HG03066 (cell line): ENCODE data around the gene MRPS21.

Experiments
- ATAC-seq: cut with Tn5 transposase; IDR thresholded peaks from one replicate; pipeline ENCODE4 v1.9.1; 2021; ENCODE audit warnings: low read depth; ENCODE audit not compliant: unreplicated experiment

The MRPS21 gene

DNA sequence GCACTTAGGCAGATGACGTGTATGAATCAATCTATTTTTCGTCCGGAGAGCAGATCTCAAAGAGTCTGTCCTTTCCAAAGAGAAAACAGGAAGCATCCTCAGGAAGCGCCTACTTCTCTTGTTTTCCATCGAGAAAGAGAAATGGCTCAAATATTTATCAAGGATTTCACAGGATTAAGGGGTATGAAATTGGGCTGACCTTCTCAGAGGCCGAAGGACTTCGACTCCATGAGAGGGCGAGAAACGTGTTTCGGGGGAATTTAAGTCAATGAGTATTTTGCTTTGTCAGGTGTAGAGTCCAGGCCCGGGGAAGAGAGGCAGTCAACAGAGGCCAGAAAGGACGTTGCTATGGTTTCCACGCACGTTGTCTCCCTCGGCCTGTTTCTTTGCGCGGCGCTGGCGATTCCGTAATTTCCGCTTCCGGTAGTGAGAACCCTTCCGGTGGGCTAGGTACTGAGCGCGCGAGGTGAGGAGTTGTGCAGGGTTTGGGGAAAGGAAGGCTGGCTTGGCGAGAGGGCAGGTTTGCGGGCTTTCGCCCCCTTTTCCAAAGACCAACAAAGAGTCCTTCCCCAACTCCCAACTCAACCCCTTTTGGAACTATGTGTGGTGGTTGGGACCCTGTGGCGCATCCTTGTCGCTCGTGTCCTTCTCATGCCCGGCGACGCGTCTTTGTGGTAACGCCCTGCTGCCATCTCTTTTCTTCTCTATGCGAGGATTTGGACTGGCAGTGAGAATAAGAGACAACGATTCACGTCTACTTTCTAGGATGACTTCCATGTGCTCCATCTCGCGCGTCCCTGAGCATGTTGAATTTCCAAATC is at the start of gene MRPS21:
TSS of gene MRPS21 (plus strand) at position 429 of the 821 bp plus-strand sequence. CDS start 506 bp downstream, outside the sequence.
- ATAC-seq = peak; percentile 97

DNA sequence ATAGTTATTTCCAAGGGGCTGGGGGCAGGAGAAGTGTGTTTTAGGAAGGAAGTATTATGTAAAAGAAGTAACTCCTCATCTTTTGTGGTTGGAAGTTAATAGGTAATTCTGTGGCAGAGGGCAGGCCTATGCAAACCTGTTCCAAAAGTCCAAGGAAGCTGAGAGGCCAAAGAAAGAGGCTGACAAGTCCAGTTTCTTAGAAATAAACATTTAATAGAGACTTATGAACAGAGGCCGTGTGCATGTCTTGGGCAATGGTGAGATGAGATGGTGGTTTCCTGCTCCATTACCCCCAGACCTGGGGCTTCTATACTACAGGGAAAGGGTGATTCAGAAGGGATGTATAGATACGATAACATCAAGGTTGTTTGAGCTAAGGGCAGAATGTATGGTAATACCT is 43.7 kb upstream of the MRPS21 start:
- ATAC-seq = no peak

GRCh38 chr1:150256198-150256553 is 37.5 kb upstream of the MRPS21 start:
- no peak for ATAC-seq

GRCh38 chr1:150256554-150257341 is 36.9 kb upstream of the MRPS21 start:
- no peak for ATAC-seq

DNA sequence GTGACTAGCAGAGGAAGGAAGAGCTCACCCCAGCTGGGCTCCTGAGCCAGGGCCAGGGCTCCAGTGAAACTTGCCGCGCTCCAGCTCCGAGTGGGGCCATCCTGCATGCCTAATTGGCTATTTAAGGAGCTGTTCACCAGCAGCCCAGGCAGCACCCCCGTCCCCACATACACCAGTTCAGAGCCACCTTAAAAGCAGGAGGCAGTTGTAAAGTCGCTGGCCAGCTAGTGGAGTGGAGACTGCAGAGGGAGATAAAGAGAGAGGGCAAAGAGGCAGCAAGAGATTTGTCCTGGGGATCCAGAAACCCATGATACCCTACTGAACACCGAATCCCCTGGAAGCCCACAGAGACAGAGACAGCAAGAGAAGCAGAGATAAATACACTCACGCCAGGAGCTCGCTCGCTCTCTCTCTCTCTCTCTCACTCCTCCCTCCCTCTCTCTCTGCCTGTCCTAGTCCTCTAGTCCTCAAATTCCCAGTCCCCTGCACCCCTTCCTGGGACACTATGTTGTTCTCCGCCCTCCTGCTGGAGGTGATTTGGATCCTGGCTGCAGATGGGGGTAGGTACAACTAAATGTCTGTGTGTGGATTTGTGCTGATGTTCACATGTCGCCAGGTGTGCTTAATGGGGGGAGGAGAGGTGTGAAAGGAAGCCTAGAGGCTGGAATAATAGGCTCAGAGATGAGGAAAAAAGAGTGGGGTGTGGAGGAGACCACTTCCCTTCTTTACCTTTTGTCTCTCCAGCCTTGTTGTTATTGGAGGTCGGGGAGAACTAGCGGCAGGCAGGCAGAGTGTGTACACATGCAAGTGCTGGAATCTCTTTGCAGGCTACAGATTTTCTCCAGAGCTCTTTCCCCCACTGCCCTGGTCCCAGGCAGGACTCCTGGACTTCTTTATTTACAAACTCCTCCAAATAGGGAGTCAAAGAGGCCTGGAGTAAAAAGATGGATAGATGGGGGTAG is 35.8 kb upstream of the MRPS21 start, which contains the start of gene CA14:
TSS of gene CA14 (plus strand) at position 151 of the 962 bp plus-strand sequence. CDS start at position 506, 355 bp downstream.
- ATAC-seq = no peak

- ATAC-seq = no peak
Measured at GRCh38 chr1:150259217-150259616, 34.4 kb upstream of the MRPS21 start.

- ATAC-seq = no peak
Measured at GRCh38 chr1:150259758-150260669, 33.6 kb upstream of the MRPS21 start.

GRCh38 chr1:150261367-150261766 is 32.3 kb upstream of the MRPS21 start:
- no peak for ATAC-seq

DNA sequence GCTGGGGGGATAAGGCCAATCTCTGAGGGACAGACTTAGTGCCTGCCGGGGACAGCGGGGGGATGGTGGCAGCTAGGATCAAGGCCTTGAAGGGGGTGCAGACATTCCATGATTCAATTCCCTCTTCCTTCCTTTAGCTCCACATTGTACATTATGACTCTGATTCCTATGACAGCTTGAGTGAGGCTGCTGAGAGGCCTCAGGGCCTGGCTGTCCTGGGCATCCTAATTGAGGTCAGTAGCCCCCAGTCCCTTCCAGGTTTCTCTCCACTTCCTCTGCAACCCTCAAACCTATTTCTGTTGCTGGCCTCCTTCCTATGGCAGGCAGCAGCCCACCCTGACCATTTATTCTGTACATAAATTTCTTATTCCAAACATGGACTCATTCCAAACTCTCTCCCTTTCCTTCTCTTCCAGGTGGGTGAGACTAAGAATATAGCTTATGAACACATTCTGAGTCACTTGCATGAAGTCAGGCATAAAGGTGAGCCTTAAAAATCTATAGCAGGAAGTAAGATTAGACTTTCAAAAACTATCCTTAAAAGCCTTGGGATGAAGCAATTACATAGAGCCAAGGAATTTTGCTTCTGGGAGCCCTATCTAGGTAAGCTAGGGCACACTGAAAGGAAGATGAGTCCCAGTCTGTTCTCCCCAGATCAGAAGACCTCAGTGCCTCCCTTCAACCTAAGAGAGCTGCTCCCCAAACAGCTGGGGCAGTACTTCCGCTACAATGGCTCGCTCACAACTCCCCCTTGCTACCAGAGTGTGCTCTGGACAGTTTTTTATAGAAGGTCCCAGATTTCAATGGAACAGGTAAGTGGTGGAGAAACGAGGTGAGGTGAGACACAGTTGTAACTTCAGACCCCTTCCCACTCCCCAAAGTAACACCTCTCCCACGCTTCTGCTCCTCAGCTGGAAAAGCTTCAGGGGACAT is 31.0 kb upstream of the MRPS21 start:
- ATAC-seq = no peak

- ATAC-seq = no peak
Measured at GRCh38 chr1:150263549-150263948, 30.1 kb upstream of the MRPS21 start.

DNA sequence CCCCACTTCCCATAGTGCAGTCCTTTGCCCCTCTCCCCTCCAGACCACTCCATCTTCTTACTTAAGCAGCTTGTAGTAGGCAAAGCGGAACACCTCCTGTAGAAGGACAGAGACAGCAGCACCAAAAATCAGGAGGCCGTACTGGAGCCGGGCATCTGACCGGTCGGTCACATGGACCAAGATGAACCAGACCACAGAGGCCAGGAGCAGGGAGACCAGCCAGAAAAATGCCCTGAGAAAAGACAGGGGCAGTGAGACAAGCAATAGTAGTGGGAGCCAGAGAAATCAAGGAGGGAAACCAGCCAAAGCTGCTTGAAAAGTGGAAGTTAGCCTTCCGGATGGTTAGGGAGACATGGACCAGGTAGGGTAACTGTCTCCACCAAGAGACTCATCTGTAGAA is 25.8 kb upstream of the MRPS21 start:
- ATAC-seq = no peak

- ATAC-seq = no peak
Measured at GRCh38 chr1:150268340-150268704, 25.3 kb upstream of the MRPS21 start.

- ATAC-seq = peak; percentile 78
Measured at GRCh38 chr1:150268705-150269403, 24.8 kb upstream of the MRPS21 start, which contains the start of gene APH1A. TSS of gene APH1A (minus strand) at chr1:150269016. CDS start at chr1:150268810, 206 bp downstream.

DNA sequence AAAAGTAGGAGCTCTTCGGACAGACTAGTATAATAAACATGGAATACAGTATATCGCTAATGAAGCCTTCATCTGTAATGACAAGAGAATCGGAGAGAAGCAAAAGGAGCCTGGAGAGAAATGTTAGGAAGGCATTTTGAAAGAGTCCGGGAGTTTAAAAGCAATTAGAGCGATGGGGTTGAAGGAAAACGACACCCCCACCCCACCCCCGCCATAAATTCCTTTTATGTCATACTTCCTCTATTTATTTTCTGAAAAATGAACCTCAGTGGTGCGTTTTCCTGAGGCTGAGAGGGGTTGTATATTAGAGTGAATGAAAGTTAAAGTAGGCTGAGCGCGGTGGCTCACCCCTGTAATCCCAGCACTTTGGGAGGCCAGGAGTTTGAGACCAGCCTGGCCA is 24.2 kb upstream of the MRPS21 start:
- ATAC-seq = no peak

- no peak for ATAC-seq
Measured at GRCh38 chr1:150271291-150271959, 22.2 kb upstream of the MRPS21 start.

- ATAC-seq = no peak
Measured at GRCh38 chr1:150273311-150273710, 20.4 kb upstream of the MRPS21 start.

DNA sequence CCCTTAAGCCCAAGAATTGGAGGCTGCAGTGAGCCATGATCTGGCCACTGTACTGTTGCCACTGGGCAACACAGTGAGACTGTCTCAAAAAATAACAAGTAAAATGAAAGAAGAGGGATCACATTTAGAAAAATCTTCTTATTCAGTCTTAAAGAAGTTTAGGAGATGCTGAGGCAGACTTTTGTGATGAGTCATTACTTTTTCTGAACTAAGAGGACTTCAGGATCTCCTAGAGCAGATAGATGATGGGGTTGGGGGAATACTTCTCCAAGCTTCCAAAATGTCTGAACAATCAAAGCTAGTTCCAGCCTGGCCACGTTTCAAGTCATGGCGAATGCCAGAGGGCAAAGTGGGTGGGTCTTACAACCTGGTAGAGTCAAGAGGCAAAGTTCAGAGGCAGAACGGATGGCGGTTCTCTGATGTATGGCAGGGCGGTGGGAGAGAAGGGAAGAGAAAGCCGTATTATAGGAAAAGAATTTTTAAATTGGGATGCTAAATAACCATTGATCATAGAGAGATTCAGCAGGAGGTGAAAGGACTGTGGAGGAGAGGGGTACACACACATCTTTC is 13.4 kb upstream of the MRPS21 start:
- no peak for ATAC-seq
